Uterus (tissue), 4 donors: Measurements from ENCODE around the gene CACHD1. TPM values are rescaled to one million over a fixed set of nuclear protein-coding genes. Genes with fewer than 3 reads are reported as not detected.
"Not testable (repeated sequence)": the region's sequence is repeated elsewhere in the genome, so short reads cannot be mapped to it uniquely, and the experiment has no call there.

Experiments
- DNase-seq, 2 donors: peaks; one replicate each; pipeline ENCODE4 v3.0.0-alpha.2; 2019 to 2020
- H3K27ac ChIP-seq, 2 donors: fragments of 200-600 bp; sonication (generic); 1 replicate in 1 of 2; 2 replicates in 1 of 2; pipeline ENCODE4 v1.5.1; 2016 to 2018
- H3K27me3 ChIP-seq, 2 donors: fragments of 200-600 bp; sonication (generic); one replicate each; pipeline ENCODE4 v1.5.1; 2018 to 2019; ENCODE audit warnings: control low read depth in 1 of 2
- H3K36me3 ChIP-seq, 2 donors: fragments of 200-600 bp; sonication (generic); one replicate each; pipeline ENCODE4 v1.5.1; 2019; ENCODE audit warnings: control low read depth in 1 of 2
- H3K4me1 ChIP-seq, 2 donors: fragments of 200-600 bp; sonication (generic); one replicate each; pipeline ENCODE4 v1.5.1; 2018 to 2019; ENCODE audit warnings: control low read depth in 1 of 2
- H3K4me3 ChIP-seq, 2 donors: fragments of 200-600 bp; sonication (generic); 1 replicate in 1 of 2; 2 replicates in 1 of 2; pipeline ENCODE4 v1.5.1; 2018 to 2019; ENCODE audit warnings: mild to moderate bottlenecking in 1 of 2
- H3K9me3 ChIP-seq, 2 donors: fragments of 200-600 bp; sonication (generic); one replicate each; pipeline ENCODE4 v1.5.1; 2019; ENCODE audit warnings: control low read depth in 1 of 2
- CTCF ChIP-seq, 4 experiments: fragments of 200-600 bp in 2 of 4; fragments of 450-650 bp in 2 of 4; sonication (generic) in 2 of 4; IDR thresholded peaks; one replicate each; pipeline ENCODE4 v1.5.1; 2016 to 2019; ENCODE audit warnings: antibody characterized with exemption in 4 of 4, mild to moderate bottlenecking in 2 of 4, moderate library complexity in 1 of 4
- POLR2A ChIP-seq, 2 donors: fragments of 450-650 bp; IDR thresholded peaks; one replicate each; pipeline ENCODE4 v1.6.1; 2016; ENCODE audit warnings: antibody characterized with exemption in 2 of 2, mild to moderate bottlenecking in 1 of 2, moderate library complexity in 1 of 2
- intact Hi-C: fragments of 100-400 bp; cut with DNase I; formaldehyde crosslinking; loops from one replicate; pipeline ENCODE4 v1.15.1; 2023; ENCODE audit warnings: low total_unique reads
- microRNA-seq: library from miRNA; unstranded; fragments of <30 nt; microRNA quantifications from one replicate; pipeline ENCODE4, GENCODE V29; 2016; ENCODE audit warnings: borderline microRNAs expressed, borderline replicate concordance
- small RNA-seq: library from RNA; depleted of rRNA; stranded (forward); fragments of <200 nt; gene quantifications from one replicate; pipeline ENCODE3, GENCODE V24; 2016
- total RNA-seq, 4 donors: library from RNA; depleted of rRNA in 3 of 4; stranded (reverse); fragments of >200 nt in 3 of 4; gene quantifications; one replicate each; pipeline versions ENCODE4 v1.1.0 to v1.2.4, GENCODE V29; 2014 to 2023
- donor health status: DM: yes; HTN: yes; CAD: no.

Gene CACHD1
- total RNA-seq, 4 donors from 2014 or later, result 19.2 to 39.9 (median 28.8) TPM

GRCh38 chr1:64733581-64734286 lies 263.8 kb downstream of the CACHD1 start:
- intact Hi-C loops, result no loop called here
- Histone ChIP-seq H3K36me3 (no peaks in the 10 kb centered on the region), H3K27me3 (no peaks in the 10 kb centered on the region), H3K4me3 (no peak overlapping the region), H3K27ac (no peak overlapping the region), H3K4me1 (no peaks in the 10 kb centered on the region), H3K9me3 (no peaks in the 10 kb centered on the region)
- no peak for DNase-seq
- TF ChIP-seq CTCF (IDR thresholded peaks at IDR 0.05) (no peak), POLR2A (IDR thresholded peaks at IDR 0.05) (no peak)

- intact Hi-C loops, result no loop called here
- Histone ChIP-seq H3K4me1 (no peaks in the 10 kb centered on the region), H3K9me3 (no peaks in the 10 kb centered on the region), H3K27ac (no peak overlapping the region), H3K4me3 (no peak overlapping the region), H3K27me3 (no peaks in the 10 kb centered on the region), H3K36me3 (no peaks in the 10 kb centered on the region)
- DNase-seq, result no peak
- TF ChIP-seq POLR2A (IDR thresholded peaks at IDR 0.05) (no peak), CTCF (IDR thresholded peaks at IDR 0.05) (no peak)
Observed at GRCh38 chr1:64734287-64734652, 264.3 kb downstream of the CACHD1 start.

- H3K4me3 ChIP-seq, intact Hi-C loops, H3K27me3 ChIP-seq, H3K27ac ChIP-seq, H3K4me1 ChIP-seq, DNase-seq, H3K9me3 ChIP-seq, H3K36me3 ChIP-seq: not testable (repeated sequence)
Observed at GRCh38 chr1:64740687-64741086, 270.8 kb downstream of the CACHD1 start.

Small RNAs within 50 kb of the gene (microRNA-seq; reads per million reads assigned to microRNA genes)
- not detected for gene MIR4794

Small RNAs within 50 kb of the gene (small RNA-seq; reads per million reads assigned to genes)
- not detected for gene MIR4794
